GM12891 (cell line): ENCODE data around the gene RFX3.
A peak's percentile ranks its signal among the peaks of the same experiment; 100 is the strongest.

Experiments used
- DNase-seq: peaks from one replicate; pipeline ENCODE4 v3.0.0; 2011; ENCODE audit warnings: low spot score; ENCODE audit not compliant: insufficient read length
- FAIRE-seq: peaks from 2 replicates; lab custom pipeline; 2011; peaks lifted over from hg19 to GRCh38; lab: Jason Lieb, UNC
- PAX5 ChIP-seq: IDR thresholded peaks from 2 replicates; pipeline ENCODE4 v1.6.1; 2011; ENCODE audit warnings: low read length, moderate library complexity, mild to moderate bottlenecking; ENCODE audit not compliant: insufficient read depth, severe bottlenecking
- POLR2A ChIP-seq: IDR thresholded peaks from 2 replicates; pipeline ENCODE4 v1.6.1; 2011; ENCODE audit warnings: low read depth, low read length, control low read depth
- POLR2AphosphoS5 ChIP-seq: IDR thresholded peaks from 2 replicates; pipeline ENCODE4 v1.6.1; 2011; ENCODE audit warnings: low read depth, low read length, control low read depth
- POU2F2 ChIP-seq: IDR thresholded peaks from 2 replicates; pipeline ENCODE4 v1.6.1; 2011; ENCODE audit warnings: low read depth, mild to moderate bottlenecking, control low read depth, low read length, moderate library complexity
- SPI1 ChIP-seq: IDR thresholded peaks from 2 replicates; pipeline ENCODE4 v1.6.1; 2011; ENCODE audit warnings: low read depth, low read length, control low read depth
- TAF1 ChIP-seq: IDR thresholded peaks from 2 replicates; pipeline ENCODE4 v1.6.1; 2011; ENCODE audit warnings: low read depth, low read length, control low read depth

The RFX3 gene

DNA sequence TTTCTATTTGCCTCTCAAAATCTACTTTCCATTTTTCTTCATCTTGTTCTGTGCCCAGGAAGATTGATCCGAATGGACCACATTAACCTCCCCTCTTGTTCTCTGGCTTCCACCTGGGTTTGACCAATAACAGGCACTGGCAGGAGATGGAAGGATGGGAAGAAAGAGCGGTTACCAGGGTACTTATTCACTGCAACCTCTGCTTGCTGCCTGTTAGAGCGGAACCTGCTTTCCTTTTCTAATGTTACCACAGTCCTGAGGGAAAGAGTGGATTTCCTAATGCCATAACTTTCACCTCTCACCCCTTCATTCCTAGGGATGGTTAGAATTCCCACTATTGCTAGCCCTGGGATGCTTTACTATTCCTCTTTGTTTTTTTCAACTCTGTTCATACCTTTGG is 262.1 kb downstream of the RFX3 start:
- DNase-seq (no peak), FAIRE-seq (no peak)
- TF ChIP-seq SPI1 (no peak), TAF1 (no peak), POLR2AphosphoS5 (no peak), POLR2A (no peak), POU2F2 (no peak), PAX5 (no peak)

DNA sequence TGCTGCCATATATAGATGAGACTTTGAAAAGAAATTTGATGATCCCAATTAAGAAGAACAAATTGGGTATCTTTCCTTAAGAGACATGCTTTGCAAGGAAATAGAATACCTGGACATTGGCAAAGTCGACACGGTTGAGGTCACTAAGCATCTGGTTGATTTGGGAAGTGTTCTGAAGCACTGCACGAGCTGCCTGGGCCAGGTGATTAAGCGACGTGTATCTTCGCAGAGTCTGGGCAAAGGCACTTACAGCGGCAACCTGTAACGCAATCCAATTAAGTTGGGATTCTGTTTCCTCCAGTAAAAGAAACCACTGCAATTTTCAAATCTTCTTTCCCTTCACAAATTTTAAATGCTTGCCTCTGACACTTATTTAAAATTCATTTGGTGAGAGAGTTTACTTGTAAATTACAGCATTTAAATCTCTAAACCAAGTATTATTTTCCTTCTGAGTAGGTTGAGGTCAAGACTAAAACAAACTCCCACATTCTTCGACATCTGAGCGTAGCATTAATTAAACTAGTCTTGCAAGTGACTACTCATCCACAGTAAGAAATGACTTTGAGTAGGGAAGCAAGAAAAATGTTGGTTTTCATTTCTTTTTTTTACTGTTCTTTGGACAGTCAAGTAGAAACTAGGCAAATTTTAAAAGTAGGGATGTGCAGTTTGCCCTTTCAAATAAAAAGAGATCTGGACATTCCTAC is 262.8 kb downstream of the RFX3 start:
- FAIRE-seq (no peak), DNase-seq (no peak)
- TF ChIP-seq POLR2A, result no peak
- TF ChIP-seq SPI1, result no peak
- no peak for TF ChIP-seq POU2F2
- no peak for TF ChIP-seq TAF1
- TF ChIP-seq POLR2AphosphoS5, result no peak
- no peak for TF ChIP-seq PAX5

DNA sequence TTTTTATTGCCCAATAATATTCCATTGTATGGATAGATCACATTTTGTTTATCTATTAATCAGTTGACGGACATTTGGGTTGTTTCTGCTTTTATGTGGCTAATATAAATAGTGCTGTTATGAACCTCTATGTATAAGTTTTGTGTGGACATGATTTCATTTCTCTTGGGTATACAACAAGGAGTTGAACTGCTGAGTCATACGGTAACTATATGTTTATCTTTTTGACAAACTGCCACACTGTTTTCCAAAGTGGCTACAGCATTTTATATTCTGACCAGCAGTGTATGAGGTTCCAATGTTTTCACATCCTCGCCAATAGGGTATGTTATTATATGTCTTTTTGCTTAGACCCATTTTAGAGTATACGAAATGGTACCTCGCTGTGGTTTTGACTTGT is 264.3 kb downstream of the RFX3 start:
- DNase-seq (no peak), FAIRE-seq (peak; percentile 43)
- TF ChIP-seq POLR2A (no peak), SPI1 (no peak), TAF1 (no peak), PAX5 (no peak), POU2F2 (no peak), POLR2AphosphoS5 (no peak)

DNA sequence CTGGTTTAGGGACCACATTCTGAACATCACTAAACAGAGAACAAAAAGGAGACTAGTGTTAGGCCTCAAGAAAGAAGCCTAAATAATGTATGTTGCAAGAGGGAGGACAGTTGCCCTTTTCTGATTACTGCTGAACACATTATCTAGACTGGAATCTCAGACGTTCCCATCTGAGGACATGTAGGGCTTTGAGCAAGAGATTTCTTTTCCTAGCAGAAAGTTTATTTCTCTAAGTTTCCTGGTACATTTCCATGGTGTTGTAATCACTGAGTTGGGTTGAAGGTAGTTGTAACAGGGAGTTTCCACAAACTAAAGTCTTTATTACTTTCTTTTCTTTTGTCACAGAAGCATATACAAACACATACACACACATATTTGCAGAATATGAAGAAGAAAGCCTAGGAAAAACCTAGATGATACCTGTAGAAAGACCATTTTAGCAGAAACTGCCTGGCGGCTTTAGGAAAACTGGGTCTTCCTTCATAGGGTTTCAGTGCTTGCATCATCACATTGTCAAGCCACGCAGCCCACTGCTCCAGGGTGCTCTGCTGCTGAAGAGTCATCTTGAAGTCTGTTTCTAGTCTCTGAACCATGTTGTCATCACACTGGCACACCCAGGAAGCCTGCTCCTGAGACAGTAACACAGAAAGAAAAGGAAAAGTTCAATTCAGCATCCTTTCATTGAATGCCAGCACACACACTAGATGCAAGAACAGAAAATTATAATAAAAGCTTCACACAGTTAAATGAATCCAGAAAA is 269.1 kb downstream of the RFX3 start:
- FAIRE-seq (no peak), DNase-seq (no peak)
- TF ChIP-seq PAX5, result no peak
- TF ChIP-seq POLR2AphosphoS5, result no peak
- no peak for TF ChIP-seq SPI1
- TF ChIP-seq POU2F2, result no peak
- no peak for TF ChIP-seq POLR2A
- TF ChIP-seq TAF1, result no peak

DNA sequence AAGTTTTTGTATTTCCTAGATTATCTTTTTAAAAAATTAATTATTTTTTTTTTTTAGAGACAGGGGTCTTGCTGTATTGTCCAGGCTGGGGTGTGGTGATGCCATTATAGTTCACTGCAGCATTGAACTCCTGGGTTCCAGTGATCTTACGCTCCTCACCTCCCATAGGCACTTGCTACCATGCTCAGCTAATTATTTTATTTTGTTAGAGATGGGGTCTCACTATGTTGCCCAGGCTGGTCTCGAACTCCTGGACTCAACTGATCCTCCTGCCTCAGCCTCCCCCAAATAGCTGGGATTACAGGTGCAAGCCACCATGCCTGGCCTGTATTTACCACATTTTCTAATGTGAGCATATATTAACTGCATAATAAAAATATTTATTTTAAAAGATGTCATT is 274.5 kb downstream of the RFX3 start:
- no peak for DNase-seq
- TF ChIP-seq POLR2A (no peak), POU2F2 (no peak), PAX5 (no peak)
- no peak for FAIRE-seq

DNA sequence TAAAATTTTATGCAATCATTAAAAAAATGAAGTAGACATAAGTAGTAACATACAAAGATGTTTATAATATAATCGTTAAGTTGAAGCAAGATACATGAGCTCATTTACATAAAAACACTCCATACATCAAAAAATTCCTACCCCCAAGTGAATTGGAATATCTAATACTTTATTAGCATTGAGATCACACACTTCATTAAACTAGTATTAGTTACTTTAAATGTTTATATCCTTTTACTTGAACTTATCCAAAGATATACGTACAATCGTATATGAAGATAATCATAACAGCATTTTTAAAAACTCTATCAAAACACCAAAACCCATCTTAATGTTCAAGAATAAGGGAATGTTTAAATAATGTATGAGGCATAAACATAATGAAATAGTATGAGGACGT is 275.1 kb downstream of the RFX3 start:
- DNase-seq, result no peak
- no peak for FAIRE-seq
- no peak for TF ChIP-seq PAX5
- no peak for TF ChIP-seq TAF1
- no peak for TF ChIP-seq SPI1
- TF ChIP-seq POU2F2, result no peak
- no peak for TF ChIP-seq POLR2AphosphoS5
- no peak for TF ChIP-seq POLR2A

DNA sequence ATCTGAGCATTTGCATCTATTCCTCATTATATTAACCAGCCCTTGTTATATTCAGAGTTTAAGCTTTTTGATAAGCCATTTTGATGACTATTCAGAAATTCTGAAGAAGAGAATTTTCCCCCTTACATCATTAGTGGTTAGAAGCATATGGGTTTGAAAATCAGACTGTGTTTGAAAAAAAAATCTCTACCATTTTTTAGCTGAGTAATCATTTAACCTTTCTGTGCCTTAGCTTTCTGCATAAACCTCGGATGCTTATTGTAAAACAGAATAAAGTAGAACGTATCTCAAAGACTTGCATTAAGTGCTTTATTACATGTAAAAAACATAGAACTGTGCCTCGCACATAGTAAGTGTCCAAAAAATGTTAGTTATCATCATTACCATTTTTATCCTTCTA is 278.6 kb downstream of the RFX3 start:
- DNase-seq, result no peak
- TF ChIP-seq POLR2A (no peak), SPI1 (no peak), POLR2AphosphoS5 (no peak), POU2F2 (no peak), TAF1 (no peak), PAX5 (no peak)
- FAIRE-seq, result no peak

DNA sequence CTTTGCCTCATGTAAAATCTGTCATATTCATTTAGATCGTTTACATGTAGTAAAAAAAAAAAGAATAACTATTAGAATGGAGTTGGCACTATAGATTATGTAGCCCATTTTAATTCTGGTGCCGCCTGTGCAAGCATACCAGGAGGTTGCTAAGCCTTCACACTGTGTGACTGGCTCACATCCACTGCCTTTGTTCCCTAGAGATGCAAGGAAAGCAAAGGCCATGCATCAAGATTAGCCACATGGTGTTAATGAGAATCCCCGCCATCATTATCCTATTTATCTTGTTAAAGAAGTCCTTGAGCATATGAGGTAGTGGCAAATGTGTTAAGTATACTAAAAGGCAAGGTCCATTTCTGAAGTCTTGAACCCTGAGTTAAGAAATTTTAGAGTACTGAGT is 279.6 kb downstream of the RFX3 start:
- peak; percentile 58 for FAIRE-seq
- DNase-seq, result no peak
- TF ChIP-seq POLR2AphosphoS5 (no peak), POU2F2 (no peak), TAF1 (no peak), SPI1 (no peak), PAX5 (no peak), POLR2A (no peak)

DNA sequence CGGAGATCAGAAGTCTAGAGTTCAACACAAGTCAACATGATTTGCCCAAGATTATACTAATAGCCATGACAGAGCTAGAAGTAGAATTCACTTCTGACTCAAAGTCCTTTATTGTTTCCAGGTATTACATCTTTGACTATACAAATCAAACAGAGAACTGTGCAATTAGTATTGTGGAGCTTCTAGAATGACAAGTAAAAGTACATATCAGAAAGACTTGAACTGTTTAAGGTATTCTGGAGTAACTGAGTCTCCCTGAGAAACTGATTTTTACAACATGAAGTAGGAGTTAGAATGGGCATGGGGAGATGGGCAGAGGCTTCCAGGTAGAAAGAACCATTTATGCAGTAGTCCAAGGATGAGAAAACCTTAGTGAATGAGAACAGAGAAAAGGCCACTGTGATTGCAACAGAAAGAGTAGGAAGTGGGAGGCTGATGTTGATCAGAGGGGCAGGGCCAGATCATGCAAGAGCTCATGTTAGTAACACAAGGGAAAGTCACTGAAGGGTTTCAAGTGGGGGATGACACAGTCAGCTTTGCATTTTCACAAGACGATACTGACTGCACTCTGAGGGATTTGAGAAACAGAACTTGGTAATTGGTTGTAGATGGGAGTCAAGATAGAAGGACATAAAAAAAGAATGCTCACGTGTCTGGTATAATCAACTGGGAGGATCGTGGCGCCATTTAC is 280.7 kb downstream of the RFX3 start:
- peak; percentile 9 for DNase-seq
- TF ChIP-seq POLR2A (no peak), PAX5 (no peak), TAF1 (no peak), POLR2AphosphoS5 (no peak), SPI1 (peak; percentile 72), POU2F2 (peak; percentile 79; the same call in 1 of the 2 replicates)
- FAIRE-seq, result peak; percentile 68
